ENCODE data around the gene DMD.
A peak's percentile ranks its signal among the peaks of the same experiment; 100 is the strongest.

Gene DMD

DNA sequence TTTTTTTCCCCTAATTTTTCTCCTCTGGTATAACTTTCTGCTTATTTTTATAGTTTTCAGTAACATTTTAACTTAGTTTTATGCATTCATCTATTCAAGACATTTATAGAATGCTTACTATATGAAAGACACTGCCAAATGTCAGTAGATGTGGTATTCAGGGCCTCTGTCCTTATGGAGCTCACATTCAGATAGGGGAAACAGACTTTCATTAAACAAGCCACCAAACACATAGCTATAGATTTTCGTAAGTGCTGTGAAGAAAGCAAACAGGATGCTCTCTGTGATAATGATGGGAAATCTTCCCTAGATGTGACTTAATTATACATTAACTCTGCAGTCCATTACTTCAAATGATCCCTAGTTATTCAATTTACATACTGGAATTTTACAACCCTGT is 1777.5 kb downstream of the DMD start:
- DNase-seq (ENCODE audit: low read depth): no peak
- H3K4me3 ChIP-seq (ENCODE audit: low read depth, low read length): no peak overlapping the region
- TF ChIP-seq, protein P1, sequence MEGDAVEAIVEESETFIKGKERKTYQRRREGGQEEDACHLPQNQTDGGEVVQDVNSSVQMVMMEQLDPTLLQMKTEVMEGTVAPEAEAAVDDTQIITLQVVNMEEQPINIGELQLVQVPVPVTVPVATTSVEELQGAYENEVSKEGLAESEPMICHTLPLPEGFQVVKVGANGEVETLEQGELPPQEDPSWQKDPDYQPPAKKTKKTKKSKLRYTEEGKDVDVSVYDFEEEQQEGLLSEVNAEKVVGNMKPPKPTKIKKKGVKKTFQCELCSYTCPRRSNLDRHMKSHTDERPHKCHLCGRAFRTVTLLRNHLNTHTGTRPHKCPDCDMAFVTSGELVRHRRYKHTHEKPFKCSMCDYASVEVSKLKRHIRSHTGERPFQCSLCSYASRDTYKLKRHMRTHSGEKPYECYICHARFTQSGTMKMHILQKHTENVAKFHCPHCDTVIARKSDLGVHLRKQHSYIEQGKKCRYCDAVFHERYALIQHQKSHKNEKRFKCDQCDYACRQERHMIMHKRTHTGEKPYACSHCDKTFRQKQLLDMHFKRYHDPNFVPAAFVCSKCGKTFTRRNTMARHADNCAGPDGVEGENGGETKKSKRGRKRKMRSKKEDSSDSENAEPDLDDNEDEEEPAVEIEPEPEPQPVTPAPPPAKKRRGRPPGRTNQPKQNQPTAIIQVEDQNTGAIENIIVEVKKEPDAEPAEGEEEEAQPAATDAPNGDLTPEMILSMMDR (conservative IDR thresholded peaks at IDR 0.05; ENCODE audit: low read depth, low read length): no peak

DNA sequence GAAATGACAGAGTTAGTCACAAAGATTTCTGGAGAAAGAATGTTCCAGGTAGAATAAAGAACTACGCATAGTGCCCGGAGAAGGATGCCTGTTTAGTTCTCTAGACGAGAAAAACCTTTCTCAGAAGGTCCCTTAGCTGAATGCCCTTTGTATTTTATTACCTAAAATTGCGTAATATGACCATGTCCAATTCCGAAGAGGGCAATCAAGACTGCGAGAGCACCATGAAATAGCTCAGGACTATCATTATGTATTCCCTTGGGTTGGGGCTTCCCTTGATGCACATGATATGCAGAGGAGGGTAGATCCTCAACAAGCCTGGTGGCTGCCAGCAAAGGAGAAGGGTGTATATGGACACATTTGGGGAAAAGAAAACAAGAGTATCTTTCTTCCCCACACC is 1781.4 kb downstream of the DMD start:
- H3K4me3 ChIP-seq (ENCODE audit: low read depth, low read length): no peak overlapping the region

DNA sequence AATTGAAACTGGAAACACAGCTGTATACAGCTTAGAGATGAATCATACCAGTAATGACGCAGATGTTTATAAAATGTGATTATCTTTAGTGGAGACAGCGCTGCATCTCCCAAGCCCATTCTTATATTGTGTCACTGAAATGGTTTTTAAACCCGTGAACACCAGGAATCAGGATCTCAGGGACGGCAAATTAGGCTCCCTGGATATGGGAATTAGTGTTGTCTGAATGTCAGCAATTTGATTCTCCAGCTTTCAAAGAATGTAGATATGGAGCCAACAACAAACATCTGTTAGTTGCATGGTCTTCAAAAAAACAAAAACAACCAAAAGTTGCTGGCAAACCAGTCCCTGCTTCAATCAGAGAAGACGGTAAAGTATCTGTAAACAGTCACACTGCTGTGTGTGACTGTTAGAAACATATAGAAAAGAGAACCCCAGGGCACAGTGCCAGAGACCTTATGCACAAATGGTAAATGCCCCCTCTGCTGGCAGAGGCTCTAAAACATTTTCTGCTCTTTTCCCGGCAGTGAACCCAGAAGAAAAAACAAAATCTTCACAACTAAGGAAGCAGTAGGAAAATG is 1787.7 kb downstream of the DMD start:
- TF ChIP-seq, protein P1 (conservative IDR thresholded peaks at IDR 0.05; ENCODE audit: low read depth, low read length): peak; percentile 63
- H3K4me3 ChIP-seq (ENCODE audit: low read depth, low read length): peak overlapping the region; percentile 26
- peak; percentile 80 for DNase-seq (ENCODE audit: low read depth)

More for the DNA sequence above, 1781.4 kb downstream of the DMD start:
- no peak for DNase-seq (ENCODE audit: low read depth)
- TF ChIP-seq, protein P1 (conservative IDR thresholded peaks at IDR 0.05; ENCODE audit: low read depth, low read length): no peak

DNA sequence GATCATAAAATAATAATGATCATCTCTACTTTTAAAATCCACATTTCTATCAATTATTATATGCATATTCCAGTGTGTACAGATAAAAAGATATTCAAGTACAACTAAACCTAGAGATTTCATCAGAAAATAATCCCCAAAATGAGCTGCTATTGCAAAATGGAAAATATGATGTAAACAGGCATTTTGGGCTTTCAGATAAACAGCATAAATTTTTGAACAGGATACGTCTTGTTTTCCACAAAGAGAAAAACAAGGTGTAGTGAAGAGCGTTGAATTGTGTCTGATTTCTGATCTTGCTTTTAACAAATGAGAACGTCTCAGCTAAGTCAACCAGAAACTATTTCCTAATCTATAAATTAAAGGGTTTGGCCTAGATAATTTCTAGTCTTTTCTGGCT is 1789.9 kb downstream of the DMD start:
- DNase-seq (ENCODE audit: low read depth): no peak

DNA sequence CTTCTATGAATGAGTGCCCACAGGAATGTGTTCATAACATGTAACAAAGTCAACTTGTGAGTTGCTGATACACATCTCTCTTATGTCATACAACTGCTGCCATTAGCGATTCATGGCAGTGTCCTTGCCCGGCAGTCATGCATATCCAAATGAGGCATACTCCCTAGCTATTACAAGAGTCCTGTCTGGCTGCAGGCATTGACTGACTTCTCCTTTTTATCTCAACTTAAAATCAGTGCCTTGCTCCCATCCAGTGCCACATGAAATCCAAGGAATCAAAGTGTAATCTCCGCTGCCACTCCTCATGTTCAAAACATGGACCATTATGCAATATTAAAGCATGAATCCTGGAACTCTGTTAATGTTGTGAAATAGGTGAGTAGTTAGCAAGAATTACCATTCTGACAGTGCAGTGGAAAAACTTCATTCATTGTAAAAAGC is 1790.6 kb downstream of the DMD start:
- no peak overlapping the region for H3K4me3 ChIP-seq (ENCODE audit: low read depth, low read length)
- DNase-seq (ENCODE audit: low read depth): peak; percentile 52
- TF ChIP-seq, protein P1 (conservative IDR thresholded peaks at IDR 0.05; ENCODE audit: low read depth, low read length): no peak

More for the DNA sequence above, 1789.9 kb downstream of the DMD start:
- no peak overlapping the region for H3K4me3 ChIP-seq (ENCODE audit: low read depth, low read length)
- TF ChIP-seq, protein P1 (conservative IDR thresholded peaks at IDR 0.05; ENCODE audit: low read depth, low read length): no peak

DNA sequence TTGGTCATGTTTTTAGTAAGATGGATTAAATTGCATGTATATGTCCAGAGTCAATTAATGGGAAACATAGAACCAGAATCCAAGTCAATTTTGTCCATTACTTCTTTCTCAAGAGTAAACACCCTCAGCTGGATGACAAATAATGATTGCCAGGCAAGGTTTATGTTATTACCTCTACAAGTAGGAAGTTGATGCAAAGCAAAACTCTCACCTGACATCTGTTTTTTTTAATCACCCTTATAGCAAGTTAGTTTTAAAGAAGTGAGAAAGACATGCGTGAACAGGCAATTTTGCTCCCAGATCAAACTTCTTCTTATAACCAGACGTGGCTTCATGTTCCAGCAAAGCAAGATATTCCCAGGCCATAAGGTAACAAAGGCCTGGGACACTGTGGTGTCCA is 1791.0 kb downstream of the DMD start:
- DNase-seq (ENCODE audit: low read depth): no peak
- TF ChIP-seq, protein P1 (conservative IDR thresholded peaks at IDR 0.05; ENCODE audit: low read depth, low read length): no peak
- no peak overlapping the region for H3K4me3 ChIP-seq (ENCODE audit: low read depth, low read length)

DNA sequence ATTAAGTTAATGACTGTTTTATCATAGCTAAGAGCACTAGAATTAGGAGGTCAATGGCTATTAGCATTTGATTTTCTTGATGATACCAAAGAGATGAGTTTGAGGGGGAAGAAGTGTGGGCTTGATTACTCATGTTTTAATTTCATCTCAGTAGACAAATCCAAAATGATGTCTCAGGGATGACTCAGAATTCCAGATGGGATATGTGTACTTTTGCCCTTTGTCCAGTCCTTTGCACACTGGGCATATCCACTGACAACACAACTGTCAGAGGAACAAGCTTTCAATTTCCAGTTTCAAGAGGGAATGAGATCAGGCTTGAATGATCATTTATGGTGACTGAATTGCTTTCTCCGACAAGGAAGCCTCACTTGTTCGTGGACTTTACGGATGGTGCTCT is 1814.2 kb downstream of the DMD start:
- no peak for DNase-seq (ENCODE audit: low read depth)
- TF ChIP-seq, protein P1 (conservative IDR thresholded peaks at IDR 0.05; ENCODE audit: low read depth, low read length): no peak
- no peak overlapping the region for H3K4me3 ChIP-seq (ENCODE audit: low read depth, low read length)
